Measurements from ENCODE around the gene SPANXD.

DNA sequence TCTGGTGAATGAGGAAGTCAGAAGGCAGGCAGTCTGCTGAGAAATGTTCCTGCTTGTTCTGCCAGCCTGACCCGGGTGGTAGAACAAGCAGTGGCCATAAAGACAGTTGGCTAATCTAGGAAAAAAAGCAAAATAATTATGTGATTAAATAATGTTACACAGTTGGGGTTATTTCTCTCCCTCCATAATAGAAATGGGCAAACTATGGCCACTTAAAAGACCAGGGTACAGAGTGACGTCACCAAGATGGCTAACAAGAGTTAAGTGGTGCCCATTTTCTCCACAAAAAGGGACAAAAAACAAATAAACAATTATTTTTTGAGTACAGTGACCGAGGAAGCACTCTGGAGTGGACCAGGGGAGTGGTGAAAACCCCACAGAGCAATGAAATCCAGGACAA lies 16.1 kb upstream of the SPANXD start:
- TF ChIP-seq, protein P1, sequence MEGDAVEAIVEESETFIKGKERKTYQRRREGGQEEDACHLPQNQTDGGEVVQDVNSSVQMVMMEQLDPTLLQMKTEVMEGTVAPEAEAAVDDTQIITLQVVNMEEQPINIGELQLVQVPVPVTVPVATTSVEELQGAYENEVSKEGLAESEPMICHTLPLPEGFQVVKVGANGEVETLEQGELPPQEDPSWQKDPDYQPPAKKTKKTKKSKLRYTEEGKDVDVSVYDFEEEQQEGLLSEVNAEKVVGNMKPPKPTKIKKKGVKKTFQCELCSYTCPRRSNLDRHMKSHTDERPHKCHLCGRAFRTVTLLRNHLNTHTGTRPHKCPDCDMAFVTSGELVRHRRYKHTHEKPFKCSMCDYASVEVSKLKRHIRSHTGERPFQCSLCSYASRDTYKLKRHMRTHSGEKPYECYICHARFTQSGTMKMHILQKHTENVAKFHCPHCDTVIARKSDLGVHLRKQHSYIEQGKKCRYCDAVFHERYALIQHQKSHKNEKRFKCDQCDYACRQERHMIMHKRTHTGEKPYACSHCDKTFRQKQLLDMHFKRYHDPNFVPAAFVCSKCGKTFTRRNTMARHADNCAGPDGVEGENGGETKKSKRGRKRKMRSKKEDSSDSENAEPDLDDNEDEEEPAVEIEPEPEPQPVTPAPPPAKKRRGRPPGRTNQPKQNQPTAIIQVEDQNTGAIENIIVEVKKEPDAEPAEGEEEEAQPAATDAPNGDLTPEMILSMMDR (IDR thresholded peaks at IDR 0.05) = no peak
- TF ChIP-seq POLR2AphosphoS5 (IDR thresholded peaks at IDR 0.05) = no peak
- TF ChIP-seq POLR2A (IDR thresholded peaks at IDR 0.05) = no peak
